HG03342 (cell line): ENCODE data around the gene PHF1.
"Not testable (repeated sequence)": the region's sequence is repeated elsewhere in the genome, so short reads cannot be mapped to it uniquely, and the experiment has no call there.

Experiments
- ATAC-seq: cut with Tn5 transposase; IDR thresholded peaks from one replicate; pipeline ENCODE4 v1.9.1; 2021; ENCODE audit warnings: mild to moderate bottlenecking, moderate library complexity; ENCODE audit not compliant: unreplicated experiment

The PHF1 gene

GRCh38 chr6:33410711-33411631, at the start of gene PHF1:
Gene PHF1 (plus strand): TSS chr6:33411014. CDS start chr6:33412264, 1,250 bp downstream.
- peak; percentile 37 for ATAC-seq

- not testable (repeated sequence) for ATAC-seq
Observed at GRCh38 chr6:33363486-33363885, 47.3 kb upstream of the PHF1 start.

GRCh38 chr6:33364475-33365205, 46.2 kb upstream of the PHF1 start:
- not testable (repeated sequence) for ATAC-seq

- not testable (repeated sequence) for ATAC-seq
Observed at GRCh38 chr6:33365206-33365971, 45.4 kb upstream of the PHF1 start.

GRCh38 chr6:33367009-33367714, 43.7 kb upstream of the PHF1 start:
- no peak for ATAC-seq

- not testable (repeated sequence) for ATAC-seq
Observed at GRCh38 chr6:33367715-33368025, 43.1 kb upstream of the PHF1 start.

GRCh38 chr6:33371901-33372300, 38.9 kb upstream of the PHF1 start:
- ATAC-seq: not testable (repeated sequence)

GRCh38 chr6:33372526-33373123, 38.2 kb upstream of the PHF1 start:
- no peak for ATAC-seq

GRCh38 chr6:33373960-33374910, 36.6 kb upstream of the PHF1 start:
- no peak for ATAC-seq

- no peak for ATAC-seq
Observed at GRCh38 chr6:33375143-33375671, 35.6 kb upstream of the PHF1 start.

- no peak for ATAC-seq
Observed at GRCh38 chr6:33377171-33377570, 33.6 kb upstream of the PHF1 start.

GRCh38 chr6:33379184-33379583, 31.6 kb upstream of the PHF1 start:
- not testable (repeated sequence) for ATAC-seq

- no peak for ATAC-seq
Observed at GRCh38 chr6:33380272-33380981, 30.4 kb upstream of the PHF1 start.

- ATAC-seq: no peak
Observed at GRCh38 chr6:33383427-33384185, 27.2 kb upstream of the PHF1 start.

GRCh38 chr6:33384581-33385020, 26.2 kb upstream of the PHF1 start:
- no peak for ATAC-seq

- ATAC-seq: no peak
Observed at GRCh38 chr6:33390173-33390572, 20.6 kb upstream of the PHF1 start.

GRCh38 chr6:33390767-33391277, 20.0 kb upstream of the PHF1 start:
- no peak for ATAC-seq
